Neural progenitor cell (in vitro differentiated cells): ENCODE measurements around the gene HELZ2. TPM values are rescaled to one million over a fixed set of nuclear protein-coding genes. Genes with fewer than 3 reads are reported as not detected.

Experiments used
- DNase-seq: peaks from one replicate; pipeline ENCODE4 v3.0.0-alpha.2; 2016; ENCODE audit warnings: low spot score
- H2AFZ ChIP-seq: fragments of 200-600 bp; sonication (generic); replicated peaks from 2 replicates; pipeline ENCODE4 v1.6.1; 2016; ENCODE audit warnings: antibody characterized with exemption
- H3F3A ChIP-seq: fragments of 200-600 bp; sonication (generic); 2 replicates; pipeline ENCODE4 v1.6.1; 2016; ENCODE audit warnings: antibody characterized with exemption, low read depth
- H3K27ac ChIP-seq: fragments of 200-600 bp; sonication (generic); 2 replicates; pipeline ENCODE4 v1.5.1; 2016; ENCODE audit warnings: mild to moderate bottlenecking
- H3K27me3 ChIP-seq: fragments of 200-600 bp; sonication (generic); 2 replicates; pipeline ENCODE4 v1.6.1; 2016; ENCODE audit warnings: mild to moderate bottlenecking, moderate library complexity
- H3K36me3 ChIP-seq: fragments of 200-600 bp; sonication (generic); 2 replicates; pipeline ENCODE4 v1.5.1; 2016
- H3K4me1 ChIP-seq: fragments of 200-600 bp; sonication (generic); 2 replicates; pipeline ENCODE4 v1.6.1; 2016; ENCODE audit warnings: mixed run types
- H3K4me2 ChIP-seq: fragments of 200-600 bp; sonication (generic); 2 replicates; pipeline ENCODE4 v1.6.1; 2016
- H3K4me3 ChIP-seq: fragments of 200-600 bp; sonication (generic); 2 replicates; pipeline ENCODE4 v1.5.1; 2016
- H3K79me2 ChIP-seq: fragments of 200-600 bp; sonication (generic); 2 replicates; pipeline ENCODE4 v1.6.1; 2016; ENCODE audit warnings: low read depth
- H3K9ac ChIP-seq: fragments of 200-600 bp; sonication (generic); 2 replicates; pipeline ENCODE4 v1.6.1; 2016
- H3K9me3 ChIP-seq: fragments of 200-600 bp; sonication (generic); 2 replicates; pipeline ENCODE4 v1.5.1; 2016; ENCODE audit warnings: low read depth
- H4K20me1 ChIP-seq: fragments of 200-600 bp; sonication (generic); 2 replicates; pipeline ENCODE4 v1.6.1; 2016; ENCODE audit warnings: low read depth
- H3K27ac Mint-ChIP-seq: 3 replicates; pipeline ENCODE4 v1.8.0; 2021; ENCODE audit warnings: mixed read lengths
- H3K27me3 Mint-ChIP-seq: 2 replicates; pipeline ENCODE4 v1.8.0; 2022; ENCODE audit warnings: low read depth, mild to moderate bottlenecking, inconsistent platforms, moderate library complexity, mixed read lengths; ENCODE audit not compliant: insufficient read depth
- H3K36me3 Mint-ChIP-seq: 3 replicates; pipeline ENCODE4 v1.8.0; 2021; ENCODE audit warnings: mixed read lengths
- H3K4me1 Mint-ChIP-seq: 3 replicates; pipeline ENCODE4 v1.8.0; 2021; ENCODE audit warnings: mixed read lengths
- H3K4me3 Mint-ChIP-seq: 3 replicates; pipeline ENCODE4 v1.8.0; 2021; ENCODE audit warnings: mild to moderate bottlenecking, moderate library complexity, mixed read lengths
- H3K9me3 Mint-ChIP-seq: 3 replicates; pipeline ENCODE4 v1.8.0; 2020; ENCODE audit warnings: mixed read lengths
- CTCF ChIP-seq: fragments of 200-600 bp; sonication (generic); IDR thresholded peaks from 2 replicates; pipeline ENCODE4 v1.5.1; 2017; ENCODE audit warnings: antibody characterized with exemption, mild to moderate bottlenecking
- EZH2 ChIP-seq: fragments of 200-600 bp; sonication (generic); IDR thresholded peaks from 2 replicates; pipeline ENCODE4 v1.6.1; 2017; ENCODE audit warnings: antibody characterized with exemption, mild to moderate bottlenecking, moderate library complexity
- EZH2phosphoT487 ChIP-seq: fragments of 200-600 bp; sonication (generic); IDR thresholded peaks from 2 replicates; pipeline ENCODE4 v1.6.1; 2017; ENCODE audit warnings: antibody characterized with exemption
- total RNA-seq: library from RNA; depleted of rRNA; stranded (reverse); fragments of >200 nt; gene quantifications from 2 replicates; pipeline ENCODE4 v1.2.3, GENCODE V29; 2015; ENCODE audit warnings: low replicate concordance

HELZ2 gene
- total RNA-seq, 1 donor from 2014 or later, result 2.9 TPM

- H3K9ac ChIP-seq, result no peak overlapping the region
- no peaks in the 10 kb centered on the region for H3K27me3 ChIP-seq
- no peaks in the 10 kb centered on the region for H3K36me3 ChIP-seq
- no peak overlapping the region for H3K27ac ChIP-seq
- Mint-ChIP-seq H3K27ac (no peak overlapping the region), H3K9me3 (no peaks in the 10 kb centered on the region), H3K4me1 (peaks cover 7% of the 10 kb centered on the region), H3K36me3 (peaks cover 9% of the 10 kb centered on the region), H3K27me3 (peaks cover 9% of the 10 kb centered on the region), H3K4me3 (no peak overlapping the region)
- H2AFZ ChIP-seq, result no peak overlapping the region
- peaks cover 29% of the 10 kb centered on the region for H3F3A ChIP-seq
- no peak overlapping the region for H3K4me2 ChIP-seq
- DNase-seq, result no peak
- no peaks in the 10 kb centered on the region for H3K9me3 ChIP-seq
- TF ChIP-seq CTCF (no peak), EZH2 (no peak), EZH2phosphoT487 (no peak)
- H3K4me1 ChIP-seq, result peaks cover 11% of the 10 kb centered on the region
- H3K4me3 ChIP-seq, result no peak overlapping the region
- peaks cover 29% of the 10 kb centered on the region for H4K20me1 ChIP-seq
- peaks cover 23% of the 10 kb centered on the region for H3K79me2 ChIP-seq
Measured at GRCh38 chr20:63525185-63525584, 48.9 kb downstream of the HELZ2 start.

Other genes with a start within 250 kb of the HELZ2 start
- gene CHRNA4, start 212.9 kb downstream of the HELZ2 start, total RNA-seq, result 0.68 TPM in 1 of 2 replicates, not detected in the other
- 39.5 and 106 TPM in 2 replicates for gene KCNQ2, start 101.6 kb downstream of the HELZ2 start, total RNA-seq
- gene EEF1A2, start 75.2 kb downstream of the HELZ2 start, total RNA-seq, result 0.54 and 1.5 TPM in 2 replicates
- 4.1 and 82.2 TPM in 2 replicates for gene PPDPF, start 53.5 kb downstream of the HELZ2 start, total RNA-seq
- gene PTK6, start 36.9 kb downstream of the HELZ2 start, total RNA-seq, result not detected in 2 replicates
- not detected in 2 replicates for gene SRMS, start 26.5 kb downstream of the HELZ2 start, total RNA-seq
- gene FNDC11, start 20.1 kb downstream of the HELZ2 start, total RNA-seq, result 0.39 and 9.0 TPM in 2 replicates
- 8.0 and 18.6 TPM in 2 replicates for gene GMEB2, start 52.9 kb upstream of the HELZ2 start, total RNA-seq
- gene STMN3, start 79.2 kb upstream of the HELZ2 start, total RNA-seq, result 3.3 and 6.1 TPM in 2 replicates
- 6.0 and 16.7 TPM in 2 replicates for gene RTEL1, start 84.1 kb upstream of the HELZ2 start, total RNA-seq
- gene TNFRSF6B, start 122.4 kb upstream of the HELZ2 start, total RNA-seq, result 0.25 TPM in 1 of 2 replicates, not detected in the other
- 18.3 and 32.6 TPM in 2 replicates for gene ARFRP1, start 133.7 kb upstream of the HELZ2 start, total RNA-seq
- 8.2 and 26.8 TPM in 2 replicates for gene ZGPAT, start 133.8 kb upstream of the HELZ2 start, total RNA-seq
- 0.47 and 10.9 TPM in 2 replicates for gene LIME1, start 162.4 kb upstream of the HELZ2 start, total RNA-seq
- gene SLC2A4RG, start 165.5 kb upstream of the HELZ2 start, total RNA-seq, result 12.0 and 58.0 TPM in 2 replicates